K562 (cell line): ENCODE results near the gene TM4SF4. TPM values are rescaled to one million over a fixed set of nuclear protein-coding genes. Genes with fewer than 3 reads are reported as not detected.

Experiments used
- ATAC-seq: fragments of 200-7000 bp; cut with Tn5 transposase; 3 replicates; pipeline ENCODE4 v1.9.1; 2020; ENCODE audit warnings: moderate library complexity
- BruUV-seq: library from RNA; stranded (reverse); fragments of 400-500 nt; replicated peaks from 2 replicates; lab custom pipeline; 2021; lab: Mats Ljungman, UMichigan
- CTCF ChIA-PET: fragments of 300-600 bp; formaldehyde crosslinking; extraction: SDS; loops from one replicate; lab custom pipeline; 2021; ENCODE audit warnings: low intra/inter-chr PET ratio; lab: Yijun Ruan, JAX
- POLR2A ChIA-PET: fragments of 300-600, 350-650 bp; sonication (Branson Sonifier 250); formaldehyde crosslinking; extraction: SDS; loops from one replicate; lab custom pipeline; 2021; ENCODE audit warnings: antibody characterized with exemption, inconsistent platforms; lab: Yijun Ruan, JAX
- DNase-seq, 4 experiments: peaks; one replicate each; pipeline versions ENCODE4 v3.0.0 to v3.0.0-alpha.2; 2011 to 2018; ENCODE audit warnings: low spot score in 3 of 4, mixed read lengths in 3 of 4; ENCODE audit errors: extremely low read depth in 1 of 4
- FAIRE-seq: peaks from 2 replicates; lab custom pipeline; 2011; peaks lifted over from hg19 to GRCh38; lab: Jason Lieb, UNC
- H2AFZ ChIP-seq: 2 replicates; pipeline ENCODE4 v1.6.0; 2011; ENCODE audit warnings: low read depth, low read length, control low read depth, inconsistent platforms
- H3K27ac ChIP-seq: fragments of 200-600 bp; 3 replicates; pipeline ENCODE4 v1.8.0; 2011; ENCODE audit warnings: low read depth, mild to moderate bottlenecking, control low read depth, inconsistent platforms, low read length, moderate library complexity, mixed read lengths; ENCODE audit errors: extremely low read depth
- H3K27me3 ChIP-seq, 2 experiments: fragments of 300-600 bp in 1 of 2; 2 replicates in 1 of 2; 3 replicates in 1 of 2; pipeline versions ENCODE4 v1.6.0 to v1.8.0; 2011; ENCODE audit warnings: inconsistent platforms in 2 of 2, low read length in 2 of 2, mild to moderate bottlenecking in 1 of 2, mixed read lengths in 1 of 2, moderate library complexity in 1 of 2; ENCODE audit not compliant: control insufficient read depth in 2 of 2, insufficient read depth in 2 of 2
- H3K36me3 ChIP-seq: fragments of 300-600 bp; 3 replicates; pipeline ENCODE4 v1.8.0; 2011; ENCODE audit warnings: mild to moderate bottlenecking, low read length, inconsistent platforms; ENCODE audit not compliant: control insufficient read depth, insufficient read depth
- H3K4me1 ChIP-seq, 2 experiments: fragments of 200-600 bp in 1 of 2; replicated peaks in 1 of 2; 2 replicates in 1 of 2; 3 replicates in 1 of 2; pipeline versions ENCODE4 v1.5.1 to v1.8.0; 2011; ENCODE audit warnings: inconsistent platforms in 2 of 2, low read length in 2 of 2, mild to moderate bottlenecking in 1 of 2, mixed read lengths in 1 of 2, moderate library complexity in 1 of 2; ENCODE audit not compliant: control insufficient read depth in 2 of 2, insufficient read depth in 2 of 2
- H3K4me2 ChIP-seq: 2 replicates; pipeline ENCODE4 v1.6.1; 2011; ENCODE audit warnings: low read length, control low read depth, inconsistent platforms, mixed read lengths; ENCODE audit not compliant: insufficient read depth
- H3K4me3 ChIP-seq: fragments of 200-600 bp; sonication (generic), shearing (Covaris generic); 2 replicates; pipeline ENCODE4 v1.5.1; 2016; ENCODE audit warnings: control low read depth, inconsistent platforms
- H3K79me2 ChIP-seq: fragments of 200-600 bp; 3 replicates; pipeline ENCODE4 v1.8.0; 2011; ENCODE audit warnings: low read length, inconsistent platforms; ENCODE audit not compliant: control insufficient read depth, insufficient read depth
- H3K9ac ChIP-seq, 2 experiments: 2 replicates each; pipeline versions ENCODE4 v1.6.0 to v1.6.1; 2011; ENCODE audit warnings: low read depth in 2 of 2, low read length in 2 of 2, control low read depth in 1 of 2, inconsistent platforms in 1 of 2, mild to moderate bottlenecking in 1 of 2, mixed read lengths in 1 of 2; ENCODE audit not compliant: insufficient read depth in 1 of 2
- H3K9me1 ChIP-seq: one replicate; pipeline ENCODE4 v1.6.0; 2011; ENCODE audit warnings: inconsistent platforms, mild to moderate bottlenecking, low read length, moderate library complexity; ENCODE audit not compliant: control insufficient read depth, insufficient read depth
- H3K9me3 ChIP-seq: replicated peaks from 2 replicates; pipeline ENCODE4 v1.5.1; 2011; ENCODE audit warnings: low read depth, low read length, inconsistent platforms; ENCODE audit not compliant: control insufficient read depth, insufficient read depth
- H4K20me1 ChIP-seq: replicated peaks from 2 replicates; pipeline ENCODE4 v1.6.1; 2011; ENCODE audit warnings: low read length, inconsistent platforms, mixed read lengths; ENCODE audit not compliant: control insufficient read depth, insufficient read depth
- CEBPG ChIP-seq, 3 experiments: fragments of 200-800 bp in 1 of 3; sonication (Bioruptor generic) in 1 of 3; sonication (generic) in 1 of 3; formaldehyde crosslinking in 1 of 3; IDR thresholded peaks in 2 of 3; conservative IDR thresholded peaks in 1 of 3; 2 replicates each; pipeline versions ENCODE4 v1.6.1 to v1.8.0; 2016 to 2022; ENCODE audit warnings: missing compliant biosample characterization in 2 of 3, missing genetic modification characterization in 2 of 3, mild to moderate bottlenecking in 1 of 3, missing genetic modification reagents in 1 of 3
- CHCHD3 ChIP-seq: fragments of 250-450 bp; sonication (Bioruptor Pico); IDR thresholded peaks from 2 replicates; pipeline ENCODE4 v2.1.2; 2022; ENCODE audit warnings: mild to moderate bottlenecking
- E4F1 ChIP-seq: fragments of 250-450 bp; sonication (Bioruptor Pico); IDR thresholded peaks from 2 replicates; pipeline ENCODE4 v1.5.0; 2021; ENCODE audit warnings: mild to moderate bottlenecking, borderline replicate concordance
- XRCC5 ChIP-seq: fragments of 200-400 bp; formaldehyde crosslinking; IDR thresholded peaks from 2 replicates; pipeline ENCODE4 v1.6.1; 2017; ENCODE audit warnings: low read depth, mild to moderate bottlenecking, low read length
- ZBTB2 ChIP-seq: fragments of 450-650 bp; IDR thresholded peaks from 2 replicates; pipeline ENCODE4 v1.6.1; 2016; ENCODE audit warnings: antibody characterized with exemption
- ZNF280B ChIP-seq: fragments of 250-450 bp; sonication (Bioruptor Pico); IDR thresholded peaks from 2 replicates; pipeline ENCODE4 v1.5.1; 2021; ENCODE audit warnings: mild to moderate bottlenecking
- WGBS: fragments of 100-300 bp; shearing (Covaris generic); methylation state at CpG from one replicate; pipeline ENCODE4 v1.1.6; 2016; ENCODE audit warnings: low coverage, mixed read lengths; ENCODE audit not compliant: insufficient coverage; ENCODE audit errors: missing lambda C conversion rate; 5-methylcytosine and 5-hydroxymethylcytosine counted together
- in situ Hi-C: fragments of 300-500 bp; cut with MboI; formaldehyde crosslinking; loops from 4 replicates; pipeline ENCODE4 v1.15.0; 2018; ENCODE audit warnings: inconsistent platforms, mixed read lengths
- intact Hi-C: fragments of 100-400 bp; cut with micrococcal nuclease; formaldehyde crosslinking; loops from 2 replicates; pipeline ENCODE4 v1.14.2; 2022
- polyA plus RNA-seq, 8 experiments: library from polyadenylated mRNA; depleted of rRNA in 4 of 8; stranded (reverse) in 5 of 8; unstranded in 3 of 8; fragments of >200 nt; fragmentation: Nextera tagmentation in 2 of 8; fragmentation: Illumina TruSeq in 1 of 8; extraction: Ambion mirVana in 2 of 8; extraction: Trizol in 1 of 8; gene quantifications; 2 replicates each; pipeline versions ENCODE4 v1.2.1 to v1.2.3, GENCODE V29; 2011 to 2014; ENCODE audit warnings: inconsistent platforms in 1 of 8, missing spikeins in 1 of 8
- total RNA-seq, 7 experiments: library from RNA; depleted of rRNA in 6 of 7; stranded (reverse); fragments of >200 nt in 6 of 7; fragmentation: Illumina TruSeq in 2 of 7; extraction: Trizol in 2 of 7; gene quantifications; 2 replicates each; pipeline versions ENCODE4 v1.2.1 to v1.2.3, GENCODE V29; 2011 to 2021; ENCODE audit warnings: low replicate concordance in 1 of 7

The TM4SF4 gene
- total and polyA plus RNA-seq, 9 of the 15 experiments (the other 6 are each of a cell fraction or from before 2014, with no cell fraction given) = 0.31 TPM; not detected in 8

GRCh38 chr3:149545049-149545448 is 70.6 kb downstream of the TM4SF4 start:
- H3K9me1 ChIP-seq = no peaks in the 10 kb centered on the region
- H3K4me1 ChIP-seq = no peaks in the 10 kb centered on the region
- TF ChIP-seq ZNF280B (CRISPR knock-in tag) (no peak), CEBPG (CRISPR knock-in tag; IDR thresholded peaks at IDR 0.05) (no peak), CEBPG (tag; conservative IDR thresholded peaks at IDR 0.05 in 1 of 2, IDR thresholded peaks at IDR 0.05 in 1 of 2) (no peak), ZBTB2 (no peak), E4F1 (CRISPR knock-in tag) (no peak), CHCHD3 (CRISPR knock-in tag) (no peak), XRCC5 (no peak)
- peaks cover 16 to 17% of the 10 kb centered on the region in 2 experiments; a peak in 4 of 5 replicates for H3K27me3 ChIP-seq
- no peak overlapping the region for H2AFZ ChIP-seq
- no peak for ATAC-seq
- H4K20me1 ChIP-seq = no peaks in the 10 kb centered on the region
- H3K4me2 ChIP-seq = no peak overlapping the region
- no peaks in the 10 kb centered on the region for H3K36me3 ChIP-seq
- H3K9ac ChIP-seq = no peak overlapping the region
- no peaks in the 10 kb centered on the region for H3K79me2 ChIP-seq
- DNase-seq = no peak
- 4% methylated on average over 2 of the region's 2 CpGs for WGBS
- no peak overlapping the region for H3K27ac ChIP-seq
- ChIA-PET POLR2A (no interaction called here), CTCF (no interaction called here)
- no peak overlapping the region for H3K4me3 ChIP-seq
- in situ Hi-C loops = no loop called here
- intact Hi-C loops = no loop called here
- no TSS peak for BruUV-seq
- H3K9me3 ChIP-seq = no peaks in the 10 kb centered on the region
- no peak for FAIRE-seq
